ENCODE measurements around the gene MCUB. TPM values are rescaled to one million over a fixed set of nuclear protein-coding genes. Genes with fewer than 3 reads are reported as not detected.

Gene MCUB
- total and polyA plus RNA-seq, 2 donors (not counting 1 experiment from before 2014, with no cell fraction given) = 19.0 to 20.6 TPM

- H2AFZ ChIP-seq (ENCODE audit: low read length) = no peak overlapping the region
- H4K20me1 ChIP-seq (ENCODE audit: control insufficient read depth, extremely low read depth, insufficient read depth, low read length) = no peaks in the 10 kb centered on the region
- H3K27me3 ChIP-seq (ENCODE audit: control insufficient read depth, insufficient read depth, low read length) = no peaks in the 10 kb centered on the region
- H3K27ac ChIP-seq (ENCODE audit: insufficient read depth, low read length) = no peak overlapping the region
- H3K36me3 ChIP-seq (ENCODE audit: control insufficient read depth, insufficient read depth, low read length) = peaks cover 2% of the 10 kb centered on the region
- TF ChIP-seq EZH2 (IDR thresholded peaks at IDR 0.05; ENCODE audit: low read length, missing control alignments) (no peak), CTCF (conservative IDR thresholded peaks at IDR 0.05 in 1 of 2, IDR thresholded peaks at IDR 0.05 in 1 of 2; ENCODE audit: low read depth in 1 of 2, low read length in 2 of 2) (no peak)
- no peak for DNase-seq (ENCODE audit: low read depth in 2 of 2)
- no peaks in the 10 kb centered on the region for H3K4me1 ChIP-seq (ENCODE audit: control insufficient read depth, extremely low read depth, insufficient read depth, low read length)
- no peaks in the 10 kb centered on the region for H3K9me3 ChIP-seq (ENCODE audit: control insufficient read depth, insufficient read depth, low read depth, low read length)
- H3K79me2 ChIP-seq (ENCODE audit: control insufficient read depth, insufficient read depth, low read length) = no peaks in the 10 kb centered on the region
- no peak overlapping the region for H3K4me2 ChIP-seq (ENCODE audit: extremely low read depth, insufficient read depth, low read length)
- H3K4me3 ChIP-seq (replicated peaks in 1 of 4; ENCODE audit: control extremely low read depth in 1 of 4, insufficient read depth in 1 of 4, low read depth in 3 of 4, low read length in 4 of 4) = no peak overlapping the region
- H3K9ac ChIP-seq (ENCODE audit: insufficient read depth, low read length) = no peak overlapping the region
Measured at GRCh38 chr4:109713500-109713899, 153.5 kb downstream of the MCUB start.

- no peak overlapping the region for H3K27ac ChIP-seq (ENCODE audit: insufficient read depth, low read length)
- H3K36me3 ChIP-seq (ENCODE audit: control insufficient read depth, insufficient read depth, low read length) = no peaks in the 10 kb centered on the region
Measured at GRCh38 chr4:109718759-109719158, 158.7 kb downstream of the MCUB start.

GRCh38 chr4:109719604-109720003, 159.6 kb downstream of the MCUB start:
- H2AFZ ChIP-seq (ENCODE audit: low read length) = no peak overlapping the region
- no peak overlapping the region for H3K9ac ChIP-seq (ENCODE audit: insufficient read depth, low read length)

More at GRCh38 chr4:109718759-109719158, 158.7 kb downstream of the MCUB start:
- no peaks in the 10 kb centered on the region for H3K4me1 ChIP-seq (ENCODE audit: control insufficient read depth, extremely low read depth, insufficient read depth, low read length)
- no peaks in the 10 kb centered on the region for H3K9me3 ChIP-seq (ENCODE audit: control insufficient read depth, insufficient read depth, low read depth, low read length)
- TF ChIP-seq EZH2 (IDR thresholded peaks at IDR 0.05; ENCODE audit: low read length, missing control alignments) (no peak), CTCF (conservative IDR thresholded peaks at IDR 0.05 in 1 of 2, IDR thresholded peaks at IDR 0.05 in 1 of 2; ENCODE audit: low read depth in 1 of 2, low read length in 2 of 2) (no peak)
- DNase-seq (ENCODE audit: low read depth in 2 of 2) = no peak
- no peak overlapping the region for H3K9ac ChIP-seq (ENCODE audit: insufficient read depth, low read length)
- H3K4me3 ChIP-seq (replicated peaks in 1 of 4; ENCODE audit: control extremely low read depth in 1 of 4, insufficient read depth in 1 of 4, low read depth in 3 of 4, low read length in 4 of 4) = no peak overlapping the region
- H4K20me1 ChIP-seq (ENCODE audit: control insufficient read depth, extremely low read depth, insufficient read depth, low read length) = no peaks in the 10 kb centered on the region
- no peak overlapping the region for H3K4me2 ChIP-seq (ENCODE audit: extremely low read depth, insufficient read depth, low read length)
- H3K79me2 ChIP-seq (ENCODE audit: control insufficient read depth, insufficient read depth, low read length) = no peaks in the 10 kb centered on the region
- H2AFZ ChIP-seq (ENCODE audit: low read length) = no peak overlapping the region
- H3K27me3 ChIP-seq (ENCODE audit: control insufficient read depth, insufficient read depth, low read length) = no peaks in the 10 kb centered on the region

More at GRCh38 chr4:109719604-109720003, 159.6 kb downstream of the MCUB start:
- H3K4me2 ChIP-seq (ENCODE audit: extremely low read depth, insufficient read depth, low read length) = no peak overlapping the region
- H3K27ac ChIP-seq (ENCODE audit: insufficient read depth, low read length) = no peak overlapping the region
- no peaks in the 10 kb centered on the region for H3K36me3 ChIP-seq (ENCODE audit: control insufficient read depth, insufficient read depth, low read length)
- DNase-seq (ENCODE audit: low read depth in 2 of 2) = no peak
- no peaks in the 10 kb centered on the region for H3K79me2 ChIP-seq (ENCODE audit: control insufficient read depth, insufficient read depth, low read length)
- no peak overlapping the region for H3K4me3 ChIP-seq (replicated peaks in 1 of 4; ENCODE audit: control extremely low read depth in 1 of 4, insufficient read depth in 1 of 4, low read depth in 3 of 4, low read length in 4 of 4)
- H4K20me1 ChIP-seq (ENCODE audit: control insufficient read depth, extremely low read depth, insufficient read depth, low read length) = no peaks in the 10 kb centered on the region
- no peaks in the 10 kb centered on the region for H3K9me3 ChIP-seq (ENCODE audit: control insufficient read depth, insufficient read depth, low read depth, low read length)
- H3K27me3 ChIP-seq (ENCODE audit: control insufficient read depth, insufficient read depth, low read length) = no peaks in the 10 kb centered on the region
- H3K4me1 ChIP-seq (ENCODE audit: control insufficient read depth, extremely low read depth, insufficient read depth, low read length) = no peaks in the 10 kb centered on the region
- no peak for TF ChIP-seq EZH2 (IDR thresholded peaks at IDR 0.05; ENCODE audit: low read length, missing control alignments)
- no peak for TF ChIP-seq CTCF (conservative IDR thresholded peaks at IDR 0.05 in 1 of 2, IDR thresholded peaks at IDR 0.05 in 1 of 2; ENCODE audit: low read depth in 1 of 2, low read length in 2 of 2)

Data from fibroblast of lung (primary cell).